Endothelial cell of umbilical vein (primary cell): ENCODE data around the gene ZC3H12C. TPM values are rescaled to one million over a fixed set of nuclear protein-coding genes. Genes with fewer than 3 reads are reported as not detected.

Source experiments
- BruUV-seq: library from RNA; stranded (reverse); fragments of 400-500 nt; replicated peaks from 2 replicates; lab custom pipeline; 2021; lab: Mats Ljungman, UMichigan
- CTCF ChIA-PET: fragments of 300-600, 350-600 bp; sonication (Branson Sonifier 250); formaldehyde crosslinking; loops from one replicate; lab custom pipeline; 2021; ENCODE audit warnings: antibody characterized with exemption, inconsistent platforms; lab: Charles Lee
- POLR2A ChIA-PET: fragments of 300-600, 350-600 bp; sonication (Branson Sonifier 250); formaldehyde crosslinking; loops from one replicate; lab custom pipeline; 2021; ENCODE audit warnings: antibody characterized with exemption, inconsistent platforms; lab: Charles Lee
- DNase-seq: peaks from one replicate; pipeline ENCODE4 v3.0.0-alpha.2; 2011; ENCODE audit warnings: low read depth, low spot score
- FAIRE-seq: peaks from 2 replicates; lab custom pipeline; 2011; peaks lifted over from hg19 to GRCh38; lab: Jason Lieb, UNC
- H2AFZ ChIP-seq: 2 replicates; pipeline ENCODE4 v1.6.0; 2012; ENCODE audit warnings: low read depth, low read length, control low read depth, inconsistent platforms
- H3K27ac ChIP-seq: 2 replicates; pipeline ENCODE4 v1.5.1; 2011; ENCODE audit warnings: low read depth, mild to moderate bottlenecking, control low read depth, low read length, moderate library complexity; ENCODE audit not compliant: insufficient read depth
- H3K27me3 ChIP-seq, 2 experiments: 2 replicates each; pipeline versions ENCODE4 v1.6.0 to v1.6.1; 2011; ENCODE audit warnings: low read length in 2 of 2, mixed read lengths in 1 of 2; ENCODE audit not compliant: control insufficient read depth in 2 of 2, insufficient read depth in 2 of 2
- H3K36me3 ChIP-seq, 2 experiments: 2 replicates in 1 of 2; 3 replicates in 1 of 2; pipeline ENCODE4 v1.5.1; 2011; ENCODE audit warnings: low read length in 2 of 2, mild to moderate bottlenecking in 1 of 2, moderate library complexity in 1 of 2; ENCODE audit not compliant: control insufficient read depth in 2 of 2, insufficient read depth in 2 of 2; ENCODE audit errors: extremely low read depth in 1 of 2
- H3K4me1 ChIP-seq: 3 replicates; pipeline ENCODE4 v1.5.1; 2011; ENCODE audit warnings: mild to moderate bottlenecking, low read length; ENCODE audit not compliant: control insufficient read depth, insufficient read depth; ENCODE audit errors: extremely low read depth
- H3K4me2 ChIP-seq: 2 replicates; pipeline ENCODE4 v1.6.1; 2011; ENCODE audit warnings: low read length, control low read depth, mixed read lengths; ENCODE audit not compliant: insufficient read depth
- H3K4me3 ChIP-seq, 3 experiments: fragments of 200-600 bp in 1 of 3; sonication (generic), shearing (Covaris generic) in 1 of 3; replicated peaks in 1 of 3; 2 replicates each; pipeline ENCODE4 v1.5.1; 2011 to 2016; ENCODE audit warnings: control low read depth in 3 of 3, low read length in 3 of 3, mild to moderate bottlenecking in 2 of 3, inconsistent platforms in 1 of 3, low read depth in 1 of 3, moderate library complexity in 1 of 3; ENCODE audit not compliant: insufficient read depth in 1 of 3
- H3K79me2 ChIP-seq: 2 replicates; pipeline ENCODE4 v1.6.0; 2012; ENCODE audit warnings: low read length, inconsistent platforms; ENCODE audit not compliant: control insufficient read depth, insufficient read depth
- H3K9ac ChIP-seq: replicated peaks from 2 replicates; pipeline ENCODE3; 2011; ENCODE audit warnings: low read length, control low read depth; ENCODE audit not compliant: insufficient read depth; ENCODE audit errors: extremely low read depth
- H3K9me1 ChIP-seq: replicated peaks from 3 replicates; pipeline ENCODE4 v1.6.0; 2011; ENCODE audit warnings: mild to moderate bottlenecking, low read length; ENCODE audit not compliant: control insufficient read depth, insufficient read depth; ENCODE audit errors: extremely low read depth
- H3K9me3 ChIP-seq: replicated peaks from 2 replicates; pipeline ENCODE4 v1.5.1; 2012; ENCODE audit warnings: low read length, inconsistent platforms; ENCODE audit not compliant: control insufficient read depth, insufficient read depth
- H4K20me1 ChIP-seq: replicated peaks from 2 replicates; pipeline ENCODE3; 2011; ENCODE audit warnings: mild to moderate bottlenecking, low read length; ENCODE audit not compliant: control insufficient read depth, insufficient read depth; ENCODE audit errors: extremely low read depth
- FOS ChIP-seq: IDR thresholded peaks from 2 replicates; pipeline ENCODE4 v1.6.1; 2011; ENCODE audit warnings: mild to moderate bottlenecking, low read length, moderate library complexity, borderline replicate concordance; ENCODE audit not compliant: insufficient read depth
- MAX ChIP-seq: IDR thresholded peaks from 2 replicates; pipeline ENCODE4 v1.6.1; 2011; ENCODE audit not compliant: insufficient read depth, insufficient read length
- MYC ChIP-seq: IDR thresholded peaks from one replicate; pipeline ENCODE4 v1.6.1; 2011; ENCODE audit warnings: mild to moderate bottlenecking, low read depth, low read length
- POLR2A ChIP-seq: IDR thresholded peaks from 2 replicates; pipeline ENCODE4 v1.6.1; 2012; ENCODE audit warnings: low read depth, mild to moderate bottlenecking, control low read depth, low read length
- dilution Hi-C: fragments of 300-500 bp; cut with MboI; formaldehyde crosslinking; loops from one replicate; pipeline ENCODE4 v1.15.0; 2019; ENCODE audit warnings: low sequenced_read_pairs; ENCODE audit not compliant: extremely low pct_ligation_motif_present
- intact Hi-C: fragments of 100-400 bp; cut with micrococcal nuclease; formaldehyde crosslinking; loops from one replicate; pipeline ENCODE4 v1.10.0; 2022
- polyA plus RNA-seq, 4 experiments: library from polyadenylated mRNA; depleted of rRNA in 3 of 4; stranded (reverse) in 3 of 4; unstranded in 1 of 4; fragments of >200 nt; gene quantifications; 2 replicates each; pipeline versions ENCODE4 v1.2.1 to v1.2.3, GENCODE V29; 2011 to 2012; ENCODE audit warnings: missing spikeins in 1 of 4
- total RNA-seq: library from RNA; stranded (reverse); gene quantifications from 2 replicates; pipeline ENCODE4 v1.2.3, GENCODE V29; 2021
- TF ChIP-seq, protein P1 (sequence below), 2 donors: IDR thresholded peaks; 1 replicate in 1 of 2; 2 replicates in 1 of 2; pipeline ENCODE4 v1.5.1; 2011; ENCODE audit warnings: low read length in 2 of 2, mild to moderate bottlenecking in 2 of 2, moderate library complexity in 2 of 2, control low read depth in 1 of 2, inconsistent platforms in 1 of 2, low read depth in 1 of 2; ENCODE audit not compliant: insufficient read depth in 1 of 2; ENCODE audit errors: extremely low read depth in 1 of 2

ZC3H12C gene
- total and polyA plus RNA-seq, 2 donors (not counting 3 experiments of a cell fraction or from before 2014, with no cell fraction given): 5.5 to 14.7 TPM

GRCh38 chr11:110079726-110080125 is 13.5 kb upstream of the ZC3H12C start:
- Histone ChIP-seq H3K27me3 (no peaks in the 10 kb centered on the region), H3K36me3 (no peaks in the 10 kb centered on the region), H3K9ac (no peak overlapping the region), H3K9me1 (no peaks in the 10 kb centered on the region), H3K27ac (no peak overlapping the region), H3K9me3 (peaks cover 4% of the 10 kb centered on the region), H3K4me1 (peaks cover 22% of the 10 kb centered on the region), H2AFZ (no peak overlapping the region), H3K4me3 (no peak overlapping the region), H3K4me2 (no peak overlapping the region), H4K20me1 (no peaks in the 10 kb centered on the region), H3K79me2 (no peaks in the 10 kb centered on the region)
- dilution Hi-C loops: no loop called here
- no peak for FAIRE-seq
- ChIA-PET POLR2A (no interaction called here), CTCF (interaction anchor here (2.5 kb wide), 1 partner anchor 16 kb away, joined by 7 read pairs; no protein-coding TSS in a partner anchor)
- TF ChIP-seq MYC: no peak
- no peak for TF ChIP-seq FOS
- TF ChIP-seq, protein P1, sequence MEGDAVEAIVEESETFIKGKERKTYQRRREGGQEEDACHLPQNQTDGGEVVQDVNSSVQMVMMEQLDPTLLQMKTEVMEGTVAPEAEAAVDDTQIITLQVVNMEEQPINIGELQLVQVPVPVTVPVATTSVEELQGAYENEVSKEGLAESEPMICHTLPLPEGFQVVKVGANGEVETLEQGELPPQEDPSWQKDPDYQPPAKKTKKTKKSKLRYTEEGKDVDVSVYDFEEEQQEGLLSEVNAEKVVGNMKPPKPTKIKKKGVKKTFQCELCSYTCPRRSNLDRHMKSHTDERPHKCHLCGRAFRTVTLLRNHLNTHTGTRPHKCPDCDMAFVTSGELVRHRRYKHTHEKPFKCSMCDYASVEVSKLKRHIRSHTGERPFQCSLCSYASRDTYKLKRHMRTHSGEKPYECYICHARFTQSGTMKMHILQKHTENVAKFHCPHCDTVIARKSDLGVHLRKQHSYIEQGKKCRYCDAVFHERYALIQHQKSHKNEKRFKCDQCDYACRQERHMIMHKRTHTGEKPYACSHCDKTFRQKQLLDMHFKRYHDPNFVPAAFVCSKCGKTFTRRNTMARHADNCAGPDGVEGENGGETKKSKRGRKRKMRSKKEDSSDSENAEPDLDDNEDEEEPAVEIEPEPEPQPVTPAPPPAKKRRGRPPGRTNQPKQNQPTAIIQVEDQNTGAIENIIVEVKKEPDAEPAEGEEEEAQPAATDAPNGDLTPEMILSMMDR (IDR thresholded peaks at IDR 0.05; ENCODE audit: extremely low read depth in 1 of 2, insufficient read depth in 1 of 2, low read depth in 1 of 2, low read length in 2 of 2): no peak
- intact Hi-C loops: no loop called here
- BruUV-seq: no TSS peak
- no peak for DNase-seq

- ChIA-PET CTCF (no interaction called here), POLR2A (no interaction called here)
- intact Hi-C loops (no loop called here), dilution Hi-C loops (no loop called here)
- Histone ChIP-seq H3K79me2 (no peaks in the 10 kb centered on the region), H3K9ac (no peak overlapping the region), H4K20me1 (no peaks in the 10 kb centered on the region), H3K4me3 (no peak overlapping the region), H2AFZ (no peak overlapping the region), H3K9me3 (peaks cover 4% of the 10 kb centered on the region), H3K27ac (no peak overlapping the region), H3K4me2 (no peak overlapping the region), H3K9me1 (no peaks in the 10 kb centered on the region), H3K27me3 (no peaks in the 10 kb centered on the region), H3K4me1 (peaks cover 16% of the 10 kb centered on the region), H3K36me3 (no peaks in the 10 kb centered on the region)
- TF ChIP-seq POLR2A: no peak
- TF ChIP-seq MAX: no peak
- BruUV-seq: no TSS peak
- no peak for FAIRE-seq
- no peak for DNase-seq
These were observed 11.5 kb upstream of the ZC3H12C start for GRCh38 chr11:110081462-110082376.
